Myocyte (in vitro differentiated cells): ENCODE measurements around the gene SNAP47. TPM values are rescaled to one million over a fixed set of nuclear protein-coding genes. Genes with fewer than 3 reads are reported as not detected.

ENCODE experiments used
- DNase-seq: peaks from one replicate; pipeline ENCODE4 v3.0.0-alpha.2; 2012; ENCODE audit warnings: low read depth
- total RNA-seq: library from RNA; depleted of rRNA; stranded (reverse); fragments of >200 nt; gene quantifications from 2 replicates; pipeline ENCODE4 v1.2.3, GENCODE V29; 2014

The SNAP47 gene
- total RNA-seq, 1 donor from 2014 or later, result 43.1 TPM

DNA sequence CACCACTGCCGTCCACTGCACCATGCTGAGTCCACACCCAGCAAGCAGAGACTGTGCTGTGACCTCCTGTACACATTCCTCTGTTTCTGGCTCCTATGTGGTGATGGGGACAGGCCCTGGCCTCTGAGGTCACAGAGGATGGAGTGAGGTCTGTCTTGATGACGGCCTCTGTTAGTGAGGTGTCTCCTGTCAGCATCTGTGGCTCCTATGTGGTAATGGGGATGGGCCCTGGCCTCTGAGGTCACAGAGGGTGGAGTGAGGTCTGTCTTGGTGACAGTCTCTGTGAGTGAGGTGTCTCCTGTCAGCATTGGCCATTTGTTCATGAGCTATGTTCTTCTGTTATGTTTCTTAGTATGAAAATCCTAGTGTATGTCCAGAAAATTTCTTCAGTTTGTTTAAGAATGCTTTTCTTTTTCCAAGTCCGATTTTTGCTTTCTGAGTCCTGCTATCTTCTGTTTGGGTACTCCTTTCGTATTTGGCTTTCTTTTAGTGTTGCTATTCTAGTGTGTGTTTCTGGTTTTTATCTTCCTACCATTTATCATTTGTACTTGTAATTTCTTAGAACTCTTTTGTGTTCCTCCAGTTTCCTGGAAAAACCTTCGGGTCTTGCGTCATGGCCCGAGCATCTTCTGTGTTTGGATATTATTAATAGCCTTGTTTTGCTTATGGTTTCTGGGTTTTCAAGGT is 13.4 kb downstream of the SNAP47 start:
- peak; percentile 66 for DNase-seq

DNA sequence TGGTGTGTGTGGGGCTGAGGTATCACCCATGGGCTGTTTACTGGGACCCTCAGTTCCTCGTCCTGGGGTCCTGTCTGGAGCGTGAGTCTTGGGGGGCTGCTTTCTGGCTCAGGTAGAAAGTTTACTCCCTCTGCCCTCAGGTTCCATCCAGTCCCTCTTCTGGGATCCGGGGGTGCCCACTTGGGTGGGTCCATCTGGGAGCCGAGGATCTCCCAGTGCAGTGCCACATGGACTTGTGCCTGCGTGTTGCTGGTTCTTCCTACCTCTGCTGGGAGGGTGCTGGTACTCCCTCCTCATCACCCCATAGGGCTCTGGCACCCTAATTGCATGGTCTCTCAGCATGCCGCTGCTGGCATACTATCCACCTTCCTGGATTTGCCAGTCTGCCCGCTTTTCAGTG is 14.0 kb downstream of the SNAP47 start:
- no peak for DNase-seq

DNA sequence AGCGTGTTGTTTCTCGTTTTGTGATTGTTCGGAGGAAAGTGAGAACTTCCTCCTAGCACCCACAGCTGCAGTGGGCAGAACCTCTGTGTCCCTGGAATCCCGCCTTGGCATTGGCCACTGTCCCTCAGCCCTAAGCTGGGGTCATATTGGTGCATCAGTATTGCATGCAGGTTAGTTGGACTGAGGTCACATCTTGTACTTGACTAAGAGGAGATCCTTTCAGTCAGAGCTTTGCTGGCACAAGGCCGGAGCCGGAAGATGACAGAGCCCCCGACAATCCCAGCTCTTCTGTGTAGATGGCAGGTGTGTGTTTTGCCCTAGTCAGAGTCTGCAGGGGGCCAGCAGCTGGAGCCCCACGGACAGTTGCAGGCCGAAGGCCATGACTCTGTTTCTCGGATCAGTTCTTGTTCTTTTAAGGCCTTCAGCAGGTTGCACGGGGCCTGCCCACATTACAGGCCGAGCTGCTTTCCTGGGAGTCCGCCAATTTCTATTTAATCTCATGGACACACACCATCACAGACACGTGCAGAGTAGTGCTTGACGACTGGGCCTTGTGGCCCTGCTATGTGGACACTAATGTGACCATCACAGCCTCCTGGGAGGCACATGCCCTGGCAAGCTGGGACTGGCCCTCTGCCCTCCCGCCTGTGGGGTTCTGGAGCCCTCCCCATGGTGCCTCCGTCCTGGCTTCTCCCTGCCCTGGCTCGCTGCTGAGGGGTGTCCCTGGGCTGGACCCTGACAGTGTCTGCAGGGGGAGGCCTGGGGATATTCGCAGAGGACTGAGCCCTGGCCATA is 14.9 kb downstream of the SNAP47 start:
- no peak for DNase-seq

DNA sequence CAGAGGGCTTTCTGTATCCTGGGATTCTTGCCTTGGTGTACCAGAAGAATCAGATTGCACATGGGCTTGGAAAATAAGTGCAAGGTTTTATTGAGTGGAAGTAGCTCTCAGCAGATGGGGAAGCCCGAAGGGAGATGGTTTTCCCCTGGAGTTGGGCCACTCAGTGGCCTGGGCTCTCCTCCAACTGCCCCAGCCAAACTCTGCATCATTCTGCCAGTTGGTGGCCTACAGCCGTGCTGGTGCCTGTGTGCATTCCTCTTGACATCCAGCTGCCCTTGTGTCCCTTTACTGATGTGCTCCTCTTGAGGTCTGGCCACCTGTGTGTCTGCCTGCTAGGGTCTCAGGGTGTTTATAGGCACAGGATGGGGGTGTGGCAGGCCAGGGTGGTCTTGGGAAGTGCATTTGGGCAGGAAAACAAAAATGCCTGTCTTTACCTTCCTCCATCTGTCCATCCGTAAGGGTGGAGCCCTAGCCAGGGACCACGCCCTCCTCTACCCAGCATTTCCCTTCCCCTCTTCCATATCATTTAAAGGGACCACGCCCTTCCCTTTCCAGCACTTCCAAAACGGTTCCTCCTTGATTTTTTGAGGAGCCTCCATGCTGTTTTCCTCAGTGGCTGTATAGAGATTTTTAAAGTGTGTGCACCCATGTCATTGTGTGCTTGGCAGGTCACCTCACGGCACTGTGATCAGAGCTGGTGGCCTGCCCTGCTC is 18.9 kb downstream of the SNAP47 start:
- peak; percentile 90 for DNase-seq

DNA sequence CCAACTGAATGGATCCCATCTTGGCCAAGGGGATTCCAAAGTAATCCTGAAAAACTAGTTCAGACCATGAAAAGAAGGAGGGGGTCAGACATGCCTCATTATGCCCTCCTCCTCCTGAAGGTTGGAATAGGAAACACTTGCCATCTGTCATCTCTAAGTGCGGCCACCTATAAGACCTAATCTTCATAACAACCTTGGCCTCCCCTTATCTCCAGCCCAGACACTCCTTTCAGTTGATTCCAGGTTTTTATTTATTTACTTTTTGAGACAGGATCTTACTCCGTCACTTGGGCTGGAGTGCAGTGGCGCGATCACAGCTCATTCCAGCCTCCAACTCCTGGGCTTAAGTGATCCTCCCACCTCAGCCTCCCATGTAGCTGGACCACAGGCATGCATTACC is 19.7 kb downstream of the SNAP47 start:
- no peak for DNase-seq

DNA sequence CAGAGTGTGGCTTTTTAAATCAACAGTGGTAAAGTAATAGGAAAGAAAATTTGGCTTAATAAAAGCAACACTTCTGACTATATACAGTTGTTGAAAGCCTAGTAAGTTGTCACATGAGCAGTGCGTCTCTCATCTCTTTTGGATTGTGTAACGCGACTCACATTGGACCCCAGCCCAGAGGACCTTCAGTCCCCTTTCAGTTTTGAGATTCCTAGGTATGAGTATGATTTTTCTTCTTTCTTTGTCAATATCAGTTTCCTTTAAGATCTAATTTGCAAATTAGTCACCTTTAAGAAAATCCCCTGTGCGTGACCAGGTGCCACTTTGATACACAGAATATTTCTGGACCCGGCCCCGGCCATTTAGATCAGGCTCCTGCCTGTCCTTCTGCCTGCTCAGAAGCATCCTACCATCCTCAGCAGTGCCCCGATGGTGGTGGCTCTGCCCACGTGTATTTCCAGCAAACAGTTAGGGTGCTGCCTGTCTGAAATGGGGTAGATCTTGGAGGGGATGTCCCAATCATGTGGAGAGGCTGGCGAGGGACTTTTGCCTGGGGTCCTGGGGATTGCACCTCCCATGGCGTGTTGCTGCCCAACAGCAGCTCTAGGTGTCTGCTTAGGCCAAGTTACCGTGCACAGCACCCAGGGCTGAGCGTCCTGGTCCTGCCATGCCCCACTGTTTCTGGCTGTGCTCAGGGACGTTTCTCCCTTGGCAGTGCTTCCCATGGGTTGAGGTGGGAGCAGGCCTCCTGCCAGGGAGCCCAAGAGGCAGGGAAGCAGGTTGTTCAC is 21.1 kb downstream of the SNAP47 start:
- DNase-seq, result no peak

DNA sequence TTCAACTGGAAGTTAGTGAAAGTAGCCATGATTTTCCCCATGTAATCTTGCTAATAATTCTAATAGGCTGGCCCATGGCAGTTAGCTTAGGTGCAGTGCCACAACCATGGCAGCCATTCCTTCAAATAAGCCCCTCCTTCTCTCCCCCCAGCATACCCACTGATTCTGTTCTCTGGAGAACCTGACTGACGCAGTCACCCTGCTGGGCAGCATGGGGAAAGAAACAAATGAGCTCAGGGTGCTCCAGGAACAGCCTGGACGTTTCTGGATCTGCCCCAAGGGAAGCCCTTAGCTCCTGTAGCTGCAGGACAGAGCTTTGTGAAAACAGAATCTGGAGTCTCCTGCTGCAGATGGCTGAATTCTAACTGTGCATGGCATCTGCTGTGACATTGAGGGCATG is 22.5 kb downstream of the SNAP47 start:
- no peak for DNase-seq

DNA sequence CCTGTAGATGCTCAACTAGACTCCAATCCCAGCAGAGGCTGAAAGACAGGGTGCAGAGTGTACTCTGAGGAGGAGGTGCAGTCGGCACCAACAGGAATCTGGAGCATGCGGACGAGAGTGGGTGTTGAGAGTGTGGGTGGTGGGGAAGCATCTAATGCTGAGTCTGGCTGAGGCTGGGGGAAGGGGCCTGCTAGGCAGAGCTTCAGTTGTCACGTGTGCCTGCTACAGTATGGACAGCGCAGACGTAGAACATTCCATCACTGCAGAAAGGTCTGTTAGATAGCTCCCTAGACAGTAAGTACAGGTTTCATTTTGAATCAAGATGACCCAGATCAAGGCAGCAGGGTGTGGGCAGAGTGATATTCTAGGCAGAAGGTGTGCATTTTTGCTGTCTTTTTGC is 23.1 kb downstream of the SNAP47 start:
- no peak for DNase-seq

DNA sequence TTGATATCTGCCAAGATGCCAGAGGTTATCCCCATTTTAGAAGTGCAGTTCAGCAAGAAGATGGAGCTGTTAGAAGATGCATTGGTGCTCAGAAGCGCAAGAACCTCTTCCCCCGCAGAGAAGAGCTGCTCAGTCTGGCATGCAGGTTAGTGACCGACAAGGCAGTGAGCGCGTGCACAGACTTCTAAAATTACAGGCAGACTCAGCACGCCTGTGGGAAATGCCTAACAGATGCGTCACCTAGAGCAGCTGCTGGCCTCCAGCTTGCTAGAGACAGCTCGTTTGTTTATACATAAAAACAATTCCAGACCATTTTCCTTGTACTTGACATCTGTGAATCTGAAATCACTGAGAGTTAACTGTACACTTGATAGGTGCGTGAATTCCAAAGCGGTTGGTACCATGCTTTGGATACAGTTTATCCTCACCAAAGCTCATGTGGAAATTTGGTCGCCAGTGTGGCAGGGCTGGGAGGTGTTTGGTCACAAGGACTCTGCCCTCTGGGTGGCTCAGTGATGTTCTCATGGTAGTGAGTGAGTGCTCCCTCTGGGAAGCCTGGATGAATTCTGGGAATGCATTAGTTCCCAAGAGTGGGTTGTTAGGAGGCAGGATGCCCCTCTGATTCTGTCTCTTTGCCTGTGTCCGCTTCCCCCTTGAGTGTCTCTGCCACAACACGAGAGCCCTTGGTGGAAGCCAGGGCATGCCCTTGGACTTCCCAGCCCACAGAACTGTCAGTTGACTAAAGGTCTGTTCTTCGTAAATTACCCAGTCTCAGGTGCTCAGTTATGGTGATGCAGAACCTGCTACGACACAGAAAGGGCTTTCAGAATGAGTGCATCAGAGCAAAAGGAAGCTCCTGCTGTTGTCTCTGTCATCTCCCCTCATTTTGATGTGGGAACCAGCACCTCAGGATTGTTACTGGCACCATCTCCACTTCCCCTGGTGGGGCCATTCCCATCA is 24.4 kb downstream of the SNAP47 start:
- peak; percentile 99 for DNase-seq

DNA sequence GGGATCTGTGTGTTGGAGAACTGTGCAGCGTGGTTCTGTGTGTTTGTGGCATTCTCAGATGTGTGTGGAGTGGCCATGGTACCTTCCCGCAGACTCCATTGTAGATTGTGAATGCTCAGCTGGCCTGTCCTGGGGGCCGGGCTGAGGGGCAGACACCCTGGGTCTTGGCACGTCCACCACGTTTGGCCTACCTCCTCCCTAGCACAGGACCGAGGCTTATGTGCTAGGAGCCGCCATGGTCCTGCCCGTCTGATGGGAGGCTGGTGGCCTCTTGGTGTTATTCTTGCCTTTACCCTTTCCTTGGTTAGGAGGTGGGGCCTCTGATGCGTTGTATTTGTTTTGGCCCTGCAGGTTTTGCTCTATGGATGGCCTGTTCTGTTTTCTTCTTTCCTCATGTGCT is 25.1 kb downstream of the SNAP47 start:
- DNase-seq, result no peak

DNA sequence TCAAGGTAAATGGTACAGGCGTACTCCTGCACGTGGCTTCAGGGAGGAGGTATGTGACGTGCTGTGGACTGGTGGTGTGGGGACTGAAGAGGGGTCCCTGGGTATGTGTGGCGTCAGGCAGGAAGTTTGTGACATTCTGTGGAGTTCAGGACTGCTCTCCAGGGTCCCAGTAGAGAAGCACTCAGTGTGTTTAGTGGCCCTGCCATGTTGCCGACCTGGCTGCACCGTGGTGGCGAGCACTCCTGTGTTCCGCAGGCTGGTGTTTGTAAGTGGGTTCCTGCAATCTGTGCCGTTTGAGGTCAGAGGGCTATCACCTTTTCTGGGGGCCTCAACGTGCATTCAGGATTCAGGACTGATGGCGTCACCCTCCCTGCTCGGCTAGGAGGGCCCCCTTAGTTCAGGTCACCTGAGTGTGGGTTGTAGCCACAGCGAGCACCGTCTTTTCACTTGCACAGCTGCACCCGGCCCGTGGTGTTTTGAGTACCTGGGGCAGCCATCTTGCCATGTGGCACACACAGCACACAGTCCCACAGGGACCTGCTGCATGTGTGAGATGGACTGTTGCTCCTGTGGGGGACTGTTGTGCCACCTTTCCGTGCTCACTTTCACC is 26.5 kb downstream of the SNAP47 start:
- DNase-seq, result no peak

DNA sequence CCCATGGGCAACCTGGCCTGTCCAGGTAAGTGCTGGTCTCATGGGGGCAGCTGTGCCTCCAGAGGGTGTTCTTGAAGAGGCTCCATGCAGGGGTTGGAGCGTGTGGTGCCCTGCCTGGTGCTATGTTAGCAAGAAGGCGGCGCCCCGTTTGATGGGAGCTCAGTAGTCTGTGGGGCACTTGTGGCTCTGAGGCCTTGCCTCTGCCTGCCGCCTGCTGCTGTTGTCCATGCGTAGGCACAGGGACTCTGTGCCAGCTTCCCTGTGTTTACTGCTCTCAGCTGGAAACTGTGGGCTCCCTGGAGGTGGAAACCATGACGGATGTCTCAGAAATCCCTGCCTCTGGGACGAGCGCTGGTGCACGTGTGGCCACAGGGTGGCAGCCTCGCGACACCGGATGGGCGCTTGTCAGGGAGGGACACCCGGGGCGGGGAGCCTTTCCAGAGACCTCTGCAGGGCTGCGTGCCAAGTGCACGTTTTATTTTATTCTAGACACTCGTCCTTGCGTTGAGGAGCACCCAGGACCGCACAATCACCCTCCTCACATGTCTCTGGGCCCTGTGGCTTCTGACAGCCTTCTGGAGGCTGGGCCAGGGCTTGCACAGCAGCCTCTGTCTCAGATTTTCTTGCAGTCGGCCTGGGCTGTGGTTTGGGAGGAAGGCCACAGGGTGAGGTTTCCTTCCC is 27.1 kb downstream of the SNAP47 start:
- DNase-seq, result peak; percentile 97

DNA sequence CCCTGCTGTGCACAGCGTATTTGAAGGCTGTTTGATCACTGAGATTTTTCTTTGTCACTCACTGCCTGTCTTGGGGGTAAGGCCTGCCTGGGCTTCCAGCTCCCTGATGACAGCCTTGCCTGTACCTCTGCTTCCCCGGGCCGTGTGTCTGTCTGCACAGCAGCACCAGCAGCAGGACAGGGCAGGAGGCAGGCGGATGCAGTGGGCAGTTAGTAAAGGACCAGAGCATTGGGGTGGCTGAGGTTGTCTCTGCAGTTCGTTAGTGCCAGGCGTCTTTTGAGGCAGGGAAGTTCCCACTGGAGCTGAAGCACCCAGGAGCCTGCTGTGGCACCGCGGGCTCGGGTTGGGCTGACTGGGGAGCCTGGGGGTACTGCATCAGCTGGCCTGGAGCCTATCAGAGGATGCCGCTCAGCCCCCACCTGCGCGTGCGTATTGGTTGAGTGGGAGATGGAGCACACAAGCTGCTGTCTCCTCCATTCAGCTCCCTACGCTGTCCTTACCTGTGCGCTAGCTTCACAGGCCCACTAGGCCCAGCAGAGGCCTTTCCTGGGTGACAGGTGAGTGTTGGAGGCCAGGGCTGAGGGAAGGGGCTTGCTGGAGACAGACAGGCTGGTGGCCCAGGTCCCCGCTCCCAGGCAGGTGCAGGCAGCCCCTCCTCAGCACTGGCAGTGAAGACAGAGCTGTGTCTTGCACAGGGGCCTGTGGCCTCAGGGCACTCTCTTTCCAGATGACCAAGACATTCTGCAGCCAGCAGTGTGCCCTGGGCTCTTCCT is 28.2 kb downstream of the SNAP47 start:
- DNase-seq, result no peak

DNA sequence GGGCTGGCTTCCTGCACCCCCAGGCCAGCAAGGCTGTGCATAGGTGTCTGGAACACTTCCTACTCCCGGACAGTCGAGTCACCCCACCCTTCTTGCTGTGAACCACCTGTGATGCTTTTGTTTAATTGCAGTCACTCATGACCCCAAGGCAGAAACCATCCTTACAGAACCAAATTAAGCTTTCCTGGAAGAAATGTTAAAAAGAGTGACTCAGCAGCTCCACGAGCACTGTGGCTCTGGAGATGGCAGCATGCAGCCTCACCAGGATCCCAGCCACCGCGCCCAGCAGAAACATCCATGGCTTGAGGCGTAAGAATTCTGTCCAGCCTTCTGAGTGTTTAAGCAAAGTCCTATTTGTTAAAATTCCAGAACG is 28.8 kb downstream of the SNAP47 start:
- peak; percentile 66 for DNase-seq

DNA sequence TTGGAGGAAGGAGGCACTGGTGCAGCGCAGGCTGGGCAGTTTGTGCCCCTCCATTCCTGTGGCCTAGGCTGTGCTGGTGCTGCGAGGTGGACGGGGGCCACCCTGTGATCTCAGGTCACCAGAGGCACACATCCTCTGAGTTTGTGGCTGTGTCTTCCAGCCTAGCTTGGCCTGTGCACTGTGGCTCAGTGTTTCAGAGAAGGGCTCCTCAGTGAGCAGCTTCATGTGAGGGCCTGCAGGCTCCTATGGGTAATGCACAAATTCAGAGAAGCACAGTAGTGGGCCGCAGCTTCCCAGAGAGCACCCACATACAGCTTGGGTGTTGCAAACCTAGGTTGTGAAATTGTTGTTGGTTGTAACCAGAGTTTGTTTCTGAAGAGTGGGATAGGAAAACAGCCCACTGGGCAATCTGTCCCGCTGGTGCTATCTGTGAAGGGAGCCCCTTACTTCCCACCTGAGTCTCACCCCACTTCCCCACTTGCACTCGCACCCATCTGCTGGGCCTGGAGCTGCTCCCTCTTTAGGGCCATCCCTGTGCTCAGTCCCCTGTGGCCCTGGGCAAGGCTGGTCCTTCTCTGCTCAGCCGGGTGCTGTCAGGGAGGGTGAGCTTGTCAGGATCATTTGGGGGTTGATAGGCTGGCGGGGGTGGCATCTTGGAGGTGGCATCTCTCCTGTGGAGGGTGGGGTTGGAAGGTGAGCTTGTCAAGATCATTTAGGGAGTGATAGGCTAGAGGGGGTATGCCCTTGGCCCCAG is 30.2 kb downstream of the SNAP47 start:
- no peak for DNase-seq

DNA sequence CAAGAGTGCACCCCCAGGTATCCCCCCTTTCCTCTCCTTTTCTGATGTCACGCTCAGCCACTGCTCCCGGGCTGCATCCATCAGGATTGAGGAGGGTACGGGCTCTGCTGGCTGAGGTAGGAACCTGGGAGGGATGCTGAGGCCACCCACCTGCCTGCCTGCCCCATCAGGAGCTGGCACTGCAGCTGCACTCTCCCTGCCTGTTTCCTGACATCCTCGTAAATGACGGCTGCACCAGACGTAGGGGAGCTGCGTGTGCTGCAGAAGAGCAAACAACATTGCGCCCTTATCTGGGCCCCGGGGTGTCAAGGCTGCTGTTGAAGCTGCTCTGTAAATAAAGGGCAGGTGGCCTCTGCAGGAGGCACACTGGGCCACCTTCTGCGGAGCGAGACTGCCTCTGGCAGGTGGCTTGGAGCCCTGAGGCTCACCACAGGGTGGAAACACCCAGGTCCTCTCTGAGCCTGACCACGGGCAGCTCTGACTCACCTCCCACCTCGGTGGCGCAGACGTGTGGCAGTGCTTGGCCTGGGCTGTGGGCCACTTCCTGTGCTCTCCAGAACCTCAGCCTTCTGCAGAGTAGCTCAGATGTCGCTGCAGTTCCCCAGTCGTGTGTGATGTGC is 30.9 kb downstream of the SNAP47 start:
- DNase-seq, result peak; percentile 86

DNA sequence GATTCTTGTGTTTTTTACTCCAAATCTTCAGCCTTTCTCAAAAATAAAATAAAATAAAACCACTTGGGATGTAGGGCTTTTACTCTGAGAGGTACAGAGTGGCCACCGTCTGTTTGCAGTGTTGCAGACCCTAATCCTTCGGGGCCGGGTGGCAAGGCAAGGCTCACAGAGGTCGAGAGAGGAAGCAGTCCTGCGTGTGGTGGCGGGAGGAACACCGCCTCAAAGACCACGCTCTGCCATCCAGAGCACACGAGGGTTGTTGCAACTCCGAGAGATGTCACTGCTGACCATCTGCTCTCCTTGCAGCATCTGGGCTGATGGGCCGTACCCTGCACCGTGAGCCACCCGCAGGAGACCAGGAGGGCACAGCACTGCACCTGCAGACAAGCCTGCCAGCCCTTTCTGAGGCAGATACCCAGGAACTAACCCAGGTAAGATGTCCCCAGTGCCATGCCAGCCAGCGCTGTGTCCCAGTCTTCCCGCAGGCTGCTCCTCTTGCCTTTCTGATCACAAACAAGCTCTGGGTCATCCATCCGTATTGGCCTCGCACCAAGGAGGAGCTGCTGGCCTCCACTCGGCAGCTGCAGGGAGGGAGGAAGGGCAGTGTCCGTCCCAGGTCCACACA is 31.5 kb downstream of the SNAP47 start:
- no peak for DNase-seq
